Measurements from ENCODE around the gene TNXB.

- TF ChIP-seq CTCF (IDR thresholded peaks at IDR 0.05; ENCODE audit: low read depth, low read length) (no peak), EZH2phosphoT487 (IDR thresholded peaks at IDR 0.05; ENCODE audit: low read depth) (no peak)
Measured at GRCh38 chr6:32151863-32152768, 43.0 kb upstream of the TNXB start, which contains the start of gene PRRT1.

Data from OCI-LY3 (cell line).